Measurements from ENCODE around the gene SYNPR.

SYNPR gene

DNA sequence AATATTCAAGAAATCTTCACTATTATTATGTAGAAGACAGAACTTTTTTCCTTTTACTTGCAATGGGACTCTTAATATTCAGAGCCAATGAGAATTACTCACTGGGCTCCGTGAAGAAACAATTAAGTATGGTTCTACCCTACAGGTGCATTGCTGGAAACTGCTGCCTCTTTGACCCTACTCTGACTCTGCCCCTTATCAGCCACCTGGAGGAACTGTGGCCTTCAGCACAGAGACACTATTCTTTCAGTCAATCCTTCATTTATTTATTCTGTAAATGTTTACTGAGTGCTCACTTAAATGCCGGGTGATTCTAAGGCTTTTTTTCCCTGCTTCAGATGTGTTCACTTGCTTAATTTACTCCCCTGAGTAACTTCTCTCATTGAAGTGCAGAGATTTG lies 163.2 kb downstream of the SYNPR start:
- no peak for DNase-seq
- H2AFZ ChIP-seq (ENCODE audit: low read depth, low read length) = no peak overlapping the region
- no peak for ATAC-seq (ENCODE audit: insufficient read depth, low read depth)
- no peaks in the 10 kb centered on the region for H3K79me2 ChIP-seq (ENCODE audit: insufficient read depth, low read length)
- H3K4me2 ChIP-seq (ENCODE audit: insufficient read depth, low read length) = no peak overlapping the region
- no peaks in the 10 kb centered on the region for H3K9me3 ChIP-seq (ENCODE audit: insufficient read depth, low read length, severe bottlenecking)
- no peak overlapping the region for H3K9ac ChIP-seq (ENCODE audit: low read depth, low read length)
- no peaks in the 10 kb centered on the region for H3K36me3 ChIP-seq (ENCODE audit: insufficient read depth, low read length)
- H3K27ac ChIP-seq (ENCODE audit: low read length) = no peak overlapping the region
- H3K27me3 ChIP-seq (ENCODE audit: insufficient read depth, low read length, poor library complexity) = peaks cover 5% of the 10 kb centered on the region
- no peaks in the 10 kb centered on the region for H4K20me1 ChIP-seq (ENCODE audit: insufficient read depth, low read length)
- no peak overlapping the region for H3K4me3 ChIP-seq (ENCODE audit: low read depth in 1 of 2, low read length in 2 of 2)
- TF ChIP-seq, protein P1, sequence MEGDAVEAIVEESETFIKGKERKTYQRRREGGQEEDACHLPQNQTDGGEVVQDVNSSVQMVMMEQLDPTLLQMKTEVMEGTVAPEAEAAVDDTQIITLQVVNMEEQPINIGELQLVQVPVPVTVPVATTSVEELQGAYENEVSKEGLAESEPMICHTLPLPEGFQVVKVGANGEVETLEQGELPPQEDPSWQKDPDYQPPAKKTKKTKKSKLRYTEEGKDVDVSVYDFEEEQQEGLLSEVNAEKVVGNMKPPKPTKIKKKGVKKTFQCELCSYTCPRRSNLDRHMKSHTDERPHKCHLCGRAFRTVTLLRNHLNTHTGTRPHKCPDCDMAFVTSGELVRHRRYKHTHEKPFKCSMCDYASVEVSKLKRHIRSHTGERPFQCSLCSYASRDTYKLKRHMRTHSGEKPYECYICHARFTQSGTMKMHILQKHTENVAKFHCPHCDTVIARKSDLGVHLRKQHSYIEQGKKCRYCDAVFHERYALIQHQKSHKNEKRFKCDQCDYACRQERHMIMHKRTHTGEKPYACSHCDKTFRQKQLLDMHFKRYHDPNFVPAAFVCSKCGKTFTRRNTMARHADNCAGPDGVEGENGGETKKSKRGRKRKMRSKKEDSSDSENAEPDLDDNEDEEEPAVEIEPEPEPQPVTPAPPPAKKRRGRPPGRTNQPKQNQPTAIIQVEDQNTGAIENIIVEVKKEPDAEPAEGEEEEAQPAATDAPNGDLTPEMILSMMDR (IDR thresholded peaks at IDR 0.05; ENCODE audit: borderline replicate concordance, extremely low read depth, low read length, poor library complexity, severe bottlenecking) = no peak
- no peak for TF ChIP-seq EZH2 (IDR thresholded peaks at IDR 0.05; ENCODE audit: borderline replicate concordance, low read depth, low read length, severe bottlenecking)
- no peaks in the 10 kb centered on the region for H3K4me1 ChIP-seq (ENCODE audit: insufficient read depth, low read length)

DNA sequence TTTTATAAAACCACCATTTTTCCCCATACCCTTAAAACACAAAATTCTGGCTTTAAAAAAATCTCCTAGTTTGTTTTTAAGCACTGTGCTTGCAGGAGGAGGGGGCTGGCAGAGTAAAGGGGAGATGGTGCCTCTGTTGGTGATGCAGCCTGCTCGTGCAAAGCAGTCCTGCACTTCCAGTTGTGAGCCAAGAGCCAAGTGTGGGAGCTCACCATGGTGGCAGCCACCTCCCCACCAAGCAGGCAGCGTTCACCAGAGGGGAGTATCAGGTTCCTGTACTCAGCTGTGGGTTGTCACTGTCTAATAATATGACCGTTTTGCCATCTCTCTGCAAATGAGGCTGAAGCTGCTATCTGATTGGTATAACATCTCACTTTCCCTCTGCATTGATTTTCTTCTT lies 164.8 kb downstream of the SYNPR start:
- H3K4me1 ChIP-seq (ENCODE audit: insufficient read depth, low read length) = no peaks in the 10 kb centered on the region
- no peak overlapping the region for H3K4me3 ChIP-seq (ENCODE audit: low read depth in 1 of 2, low read length in 2 of 2)
- H3K9ac ChIP-seq (ENCODE audit: low read depth, low read length) = no peak overlapping the region
- H4K20me1 ChIP-seq (ENCODE audit: insufficient read depth, low read length) = no peaks in the 10 kb centered on the region
- H3K36me3 ChIP-seq (ENCODE audit: insufficient read depth, low read length) = no peaks in the 10 kb centered on the region
- H3K9me3 ChIP-seq (ENCODE audit: insufficient read depth, low read length, severe bottlenecking) = no peaks in the 10 kb centered on the region
- peaks cover 5% of the 10 kb centered on the region for H3K27me3 ChIP-seq (ENCODE audit: insufficient read depth, low read length, poor library complexity)
- no peak overlapping the region for H3K4me2 ChIP-seq (ENCODE audit: insufficient read depth, low read length)
- no peak overlapping the region for H2AFZ ChIP-seq (ENCODE audit: low read depth, low read length)
- no peaks in the 10 kb centered on the region for H3K79me2 ChIP-seq (ENCODE audit: insufficient read depth, low read length)
- ATAC-seq (ENCODE audit: insufficient read depth, low read depth) (no peak), DNase-seq (no peak)
- no peak for TF ChIP-seq EZH2 (IDR thresholded peaks at IDR 0.05; ENCODE audit: borderline replicate concordance, low read depth, low read length, severe bottlenecking)
- TF ChIP-seq, protein P1 (IDR thresholded peaks at IDR 0.05; ENCODE audit: borderline replicate concordance, extremely low read depth, low read length, poor library complexity, severe bottlenecking) = no peak
- H3K27ac ChIP-seq (ENCODE audit: low read length) = no peak overlapping the region

DNA sequence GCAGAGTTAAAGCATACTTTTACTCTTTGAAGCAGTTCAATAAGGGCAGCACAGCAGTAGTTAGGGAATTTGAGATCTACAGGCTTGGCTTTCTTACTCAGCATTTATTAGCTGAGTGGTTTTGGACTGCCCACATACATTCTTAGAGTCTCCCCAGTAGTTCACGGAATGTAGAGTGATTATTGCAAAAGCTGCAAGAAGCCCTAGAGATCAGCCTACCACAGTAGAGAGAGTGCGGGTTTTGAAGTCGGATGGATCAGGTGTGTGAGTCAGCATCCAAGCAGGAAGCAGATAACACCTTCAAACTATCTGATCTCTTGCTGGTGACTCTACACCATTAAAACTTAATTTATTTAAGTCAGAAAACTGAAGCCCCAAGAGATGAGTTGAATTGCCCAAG lies 171.9 kb downstream of the SYNPR start:
- no peaks in the 10 kb centered on the region for H4K20me1 ChIP-seq (ENCODE audit: insufficient read depth, low read length)
- H3K4me3 ChIP-seq (ENCODE audit: low read depth in 1 of 2, low read length in 2 of 2) = no peak overlapping the region
- ATAC-seq (ENCODE audit: insufficient read depth, low read depth) (no peak), DNase-seq (no peak)
- H3K9ac ChIP-seq (ENCODE audit: low read depth, low read length) = no peak overlapping the region
- H3K4me1 ChIP-seq (ENCODE audit: insufficient read depth, low read length) = no peaks in the 10 kb centered on the region
- H3K27me3 ChIP-seq (ENCODE audit: insufficient read depth, low read length, poor library complexity) = no peaks in the 10 kb centered on the region
- no peaks in the 10 kb centered on the region for H3K79me2 ChIP-seq (ENCODE audit: insufficient read depth, low read length)
- no peak for TF ChIP-seq EZH2 (IDR thresholded peaks at IDR 0.05; ENCODE audit: borderline replicate concordance, low read depth, low read length, severe bottlenecking)
- TF ChIP-seq, protein P1 (IDR thresholded peaks at IDR 0.05; ENCODE audit: borderline replicate concordance, extremely low read depth, low read length, poor library complexity, severe bottlenecking) = no peak
- H3K36me3 ChIP-seq (ENCODE audit: insufficient read depth, low read length) = no peaks in the 10 kb centered on the region
- H3K27ac ChIP-seq (ENCODE audit: low read length) = no peak overlapping the region
- H3K4me2 ChIP-seq (ENCODE audit: insufficient read depth, low read length) = no peak overlapping the region
- no peak overlapping the region for H2AFZ ChIP-seq (ENCODE audit: low read depth, low read length)
- H3K9me3 ChIP-seq (ENCODE audit: insufficient read depth, low read length, severe bottlenecking) = no peaks in the 10 kb centered on the region
